Effector memory CD8-positive, alpha-beta T cell (primary cell): ENCODE data around the gene CDC73.
"Not testable (repeated sequence)": the region's sequence is repeated elsewhere in the genome, so short reads cannot be mapped to it uniquely, and the experiment has no call there.

Experiments used
- ATAC-seq: fragments of 150-1000 bp; cut with Tn5 transposase; replicated peaks from 2 replicates; pipeline ENCODE4 v1.10.0; 2021; ENCODE audit warnings: mild to moderate bottlenecking, moderate library complexity
- DNase-seq, 3 experiments: peaks; one replicate each; pipeline ENCODE4 v3.0.0; 2021
- H3K27ac Mint-ChIP-seq, 2 donors: one replicate each; pipeline ENCODE4 v1.8.0; 2022; ENCODE audit warnings: mild to moderate bottlenecking in 2 of 2, mixed read lengths in 2 of 2, moderate library complexity in 2 of 2
- H3K27me3 Mint-ChIP-seq, 2 donors: one replicate each; pipeline ENCODE4 v1.8.0; 2022; ENCODE audit warnings: mixed read lengths in 2 of 2
- H3K36me3 Mint-ChIP-seq: one replicate; pipeline ENCODE4 v1.8.0; 2022; ENCODE audit warnings: mild to moderate bottlenecking, moderate library complexity, mixed read lengths; ENCODE audit not compliant: insufficient read depth
- H3K4me1 Mint-ChIP-seq, 2 donors: one replicate each; pipeline ENCODE4 v1.8.0; 2022; ENCODE audit warnings: low read depth in 2 of 2, mixed read lengths in 2 of 2
- H3K4me3 Mint-ChIP-seq, 2 donors: one replicate each; pipeline ENCODE4 v1.8.0; 2022; ENCODE audit warnings: mild to moderate bottlenecking in 2 of 2, mixed read lengths in 2 of 2, moderate library complexity in 2 of 2
- H3K9me3 Mint-ChIP-seq, 2 donors: one replicate each; pipeline ENCODE4 v1.8.0; 2022; ENCODE audit warnings: mixed read lengths in 2 of 2

Gene CDC73

DNA sequence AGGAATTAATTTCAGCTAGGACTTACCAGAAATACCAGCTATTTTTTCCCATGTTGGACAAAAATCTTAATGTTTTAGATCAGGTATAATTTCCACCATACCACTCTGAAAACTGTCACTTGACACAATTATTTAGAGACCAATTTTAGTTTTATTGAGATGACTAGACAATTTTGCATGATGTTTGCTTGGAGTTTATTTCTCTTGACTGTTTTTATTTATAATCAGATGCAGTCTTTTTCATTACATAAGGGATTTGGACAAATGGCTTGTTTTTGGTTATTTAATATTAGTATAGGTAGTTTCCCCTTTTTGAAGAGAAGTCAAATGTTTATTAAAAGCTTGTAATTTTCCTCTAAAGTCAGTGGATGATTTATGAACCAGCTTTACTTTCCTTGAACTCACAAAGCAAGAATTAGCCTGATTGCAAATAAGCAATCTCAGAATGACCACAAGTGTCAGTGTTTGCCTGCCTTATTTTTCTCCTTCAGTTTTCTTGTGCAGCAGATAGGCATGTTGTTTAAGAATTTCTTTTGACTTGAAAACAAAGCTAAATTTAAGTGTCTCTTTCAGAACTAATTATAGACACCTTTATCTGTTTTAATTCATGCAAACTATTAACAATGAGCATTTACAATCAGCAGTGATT lies 68.4 kb downstream of the CDC73 start:
- H3K4me1 Mint-ChIP-seq = peaks cover 21 to 50% of the 10 kb centered on the region in 2 donors
- no peaks in the 10 kb centered on the region for H3K27me3 Mint-ChIP-seq
- ATAC-seq (no peak), DNase-seq (no peak)
- H3K9me3 Mint-ChIP-seq = no peaks in the 10 kb centered on the region
- H3K36me3 Mint-ChIP-seq = peaks cover 7% of the 10 kb centered on the region
- H3K4me3 Mint-ChIP-seq = peak overlapping the region in 1 of 2 donors; percentile 74
- H3K27ac Mint-ChIP-seq = peak overlapping the region; percentile 11 to 61

DNA sequence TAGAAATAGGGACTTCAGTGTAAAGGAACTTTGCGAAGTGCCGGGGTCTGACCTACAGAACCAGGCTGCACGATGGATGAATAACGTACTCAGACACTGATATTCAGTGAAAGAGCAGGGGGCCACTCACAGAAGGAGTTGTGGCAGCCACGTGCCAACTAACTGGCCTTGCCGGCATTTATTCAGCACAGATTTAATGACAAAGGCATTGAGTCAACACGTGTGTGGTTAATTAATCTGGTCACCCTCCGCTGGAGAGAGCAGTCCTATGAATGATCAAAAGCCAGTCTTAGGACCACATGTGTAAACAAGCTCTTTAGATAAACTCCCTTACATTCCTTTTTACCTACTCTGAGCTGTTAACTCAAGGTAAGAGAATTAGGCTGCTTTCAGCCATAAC lies 70.8 kb downstream of the CDC73 start:
- Mint-ChIP-seq H3K9me3 (no peaks in the 10 kb centered on the region), H3K4me1 (peaks cover 28 to 47% of the 10 kb centered on the region in 2 donors), H3K27ac (no peak overlapping the region), H3K4me3 (no peak overlapping the region), H3K27me3 (no peaks in the 10 kb centered on the region), H3K36me3 (peaks cover 3% of the 10 kb centered on the region)
- DNase-seq (no peak), ATAC-seq (no peak)

DNA sequence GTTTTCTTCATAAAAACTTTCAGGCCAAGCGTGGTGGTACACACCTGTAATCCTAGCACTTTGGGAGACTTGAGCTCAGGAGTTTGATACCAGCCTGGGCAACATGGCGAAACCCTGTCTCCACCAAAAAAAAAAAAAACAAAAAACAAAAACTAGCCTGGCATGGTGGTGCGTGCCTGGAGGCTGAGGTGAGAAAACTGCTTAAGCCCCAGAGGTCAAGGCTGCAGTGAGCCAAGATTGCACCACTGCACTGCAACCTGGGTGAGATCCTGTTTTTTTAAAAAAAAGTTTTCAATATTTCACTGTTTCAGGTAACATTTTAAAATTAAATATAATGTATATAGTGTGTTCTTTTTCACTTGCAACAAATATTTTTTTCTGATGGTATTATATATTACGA lies 78.1 kb downstream of the CDC73 start:
- Mint-ChIP-seq H3K4me3 (no peak overlapping the region), H3K27ac (no peak overlapping the region), H3K36me3 (peaks cover 6% of the 10 kb centered on the region), H3K27me3 (no peaks in the 10 kb centered on the region), H3K9me3 (no peaks in the 10 kb centered on the region), H3K4me1 (peaks cover 24 to 34% of the 10 kb centered on the region in 2 donors)
- DNase-seq (no peak), ATAC-seq (no peak)

DNA sequence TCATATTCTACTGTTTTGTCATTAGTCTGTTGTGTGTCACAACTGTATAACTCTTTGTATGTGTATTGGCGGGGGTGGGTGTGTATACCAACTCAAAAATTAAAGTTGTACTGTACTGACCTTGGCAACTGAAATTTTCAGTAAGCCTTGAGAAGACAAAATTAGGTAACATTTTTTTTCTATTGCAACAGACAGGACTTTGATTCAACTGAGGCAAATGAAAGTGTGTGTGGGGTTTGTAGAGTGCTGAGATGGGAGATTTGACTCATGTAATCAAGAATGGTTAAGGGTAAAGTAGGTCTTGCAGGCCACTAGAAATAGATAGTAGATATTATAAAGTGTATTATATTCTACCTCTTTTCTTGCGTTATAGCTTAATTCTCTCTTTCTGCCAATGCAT lies 79.2 kb downstream of the CDC73 start:
- peaks cover 20 to 29% of the 10 kb centered on the region in 2 donors for H3K4me1 Mint-ChIP-seq
- H3K4me3 Mint-ChIP-seq = no peak overlapping the region
- peaks cover 9% of the 10 kb centered on the region for H3K36me3 Mint-ChIP-seq
- ATAC-seq (no peak), DNase-seq (no peak)
- no peaks in the 10 kb centered on the region for H3K9me3 Mint-ChIP-seq
- no peaks in the 10 kb centered on the region for H3K27me3 Mint-ChIP-seq
- H3K27ac Mint-ChIP-seq = no peak overlapping the region

DNA sequence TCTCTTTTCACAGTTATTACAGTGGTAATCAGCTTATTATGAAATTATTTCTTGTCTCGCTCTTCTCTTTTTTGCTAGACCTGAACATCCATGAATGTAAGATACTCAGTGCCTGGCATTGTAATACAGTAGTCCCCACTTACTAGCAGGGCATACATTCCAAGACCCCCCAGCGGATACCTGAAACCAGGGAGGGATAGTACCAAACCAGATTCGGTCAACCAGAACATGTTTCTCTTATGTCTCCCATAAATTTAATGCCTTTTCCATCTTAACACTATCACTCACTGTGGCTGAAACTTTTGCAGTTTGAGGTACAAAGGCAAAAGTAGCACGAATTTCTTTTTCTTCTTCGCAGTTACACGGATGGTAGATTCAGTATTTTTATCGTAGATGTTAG lies 89.2 kb downstream of the CDC73 start:
- Mint-ChIP-seq H3K4me1 (peaks cover 11 to 25% of the 10 kb centered on the region in 2 donors), H3K9me3 (no peaks in the 10 kb centered on the region), H3K27me3 (no peaks in the 10 kb centered on the region), H3K36me3 (peaks cover 28% of the 10 kb centered on the region), H3K4me3 (no peak overlapping the region), H3K27ac (peak overlapping the region in 1 of 2 donors; percentile 38)
- DNase-seq (no peak), ATAC-seq (no peak)

DNA sequence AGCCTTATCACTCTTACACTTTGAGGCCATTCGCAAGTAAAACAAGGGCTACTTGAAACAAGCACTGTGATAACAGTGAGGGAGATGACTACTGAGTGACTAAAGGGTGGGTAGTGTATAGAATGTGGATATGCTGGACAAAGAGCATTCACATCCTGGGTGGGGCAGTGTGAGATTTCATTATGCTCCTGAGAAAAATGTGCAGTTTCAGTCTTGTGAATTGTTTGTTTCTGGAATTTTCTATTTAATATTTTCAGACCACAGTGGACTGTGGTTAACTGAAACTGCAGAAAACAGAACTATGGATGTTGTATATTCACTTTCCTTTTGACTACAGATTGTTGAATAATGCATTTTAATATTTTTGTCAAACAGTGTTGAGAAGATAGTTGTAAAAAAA lies 89.7 kb downstream of the CDC73 start:
- Mint-ChIP-seq H3K4me3 (no peak overlapping the region), H3K4me1 (peaks cover 13 to 24% of the 10 kb centered on the region in 2 donors), H3K27ac (no peak overlapping the region), H3K36me3 (peaks cover 28% of the 10 kb centered on the region), H3K9me3 (no peaks in the 10 kb centered on the region), H3K27me3 (no peaks in the 10 kb centered on the region)
- ATAC-seq (no peak), DNase-seq (no peak)

DNA sequence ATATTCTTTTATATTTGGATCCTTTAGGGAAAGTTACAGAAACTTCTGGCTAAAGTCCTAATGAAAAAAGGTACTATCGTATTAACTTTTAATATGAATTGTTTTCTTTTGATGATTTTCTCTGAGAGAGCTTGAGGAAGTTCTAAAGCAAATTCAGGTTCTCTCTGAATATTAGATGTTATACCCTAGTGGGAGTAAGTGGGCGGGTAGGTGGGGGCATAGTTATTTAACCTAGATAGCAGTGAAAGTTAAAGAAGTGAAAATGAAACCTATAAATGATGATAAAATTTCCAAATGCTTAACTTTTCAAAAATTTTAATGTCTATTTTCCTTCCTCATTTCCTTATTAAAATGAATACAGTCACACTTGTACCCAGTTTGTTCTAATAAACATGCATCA lies 90.8 kb downstream of the CDC73 start:
- DNase-seq = no peak
- Mint-ChIP-seq H3K27me3 (no peaks in the 10 kb centered on the region), H3K27ac (no peak overlapping the region), H3K36me3 (peaks cover 29% of the 10 kb centered on the region), H3K4me1 (peaks cover 13 to 24% of the 10 kb centered on the region in 2 donors), H3K4me3 (no peak overlapping the region), H3K9me3 (no peaks in the 10 kb centered on the region)
- no peak for ATAC-seq

DNA sequence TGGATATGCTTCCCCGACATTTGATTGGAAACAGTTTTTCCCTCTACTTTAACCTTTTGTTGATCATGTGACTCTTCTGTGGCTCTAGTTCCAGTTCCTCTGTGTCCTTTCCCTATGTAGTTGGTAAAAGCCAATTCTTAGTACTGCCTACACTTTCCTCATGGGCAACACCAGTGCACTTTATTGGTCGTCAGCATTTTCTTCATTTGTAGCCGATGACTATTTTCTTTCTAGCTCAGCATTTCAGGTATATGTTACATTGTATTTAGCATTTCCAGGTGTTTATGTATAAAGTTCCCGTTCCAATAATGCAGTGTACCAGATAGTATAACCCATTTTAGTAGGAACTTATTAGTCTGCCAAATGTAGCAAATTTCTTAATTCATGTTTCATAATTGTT lies 92.2 kb downstream of the CDC73 start:
- no peak for ATAC-seq
- Mint-ChIP-seq H3K27ac (no peak overlapping the region), H3K9me3 (no peaks in the 10 kb centered on the region), H3K4me3 (no peak overlapping the region), H3K4me1 (peaks cover 12 to 20% of the 10 kb centered on the region in 2 donors), H3K27me3 (no peaks in the 10 kb centered on the region), H3K36me3 (peaks cover 25% of the 10 kb centered on the region)
- no peak for DNase-seq

DNA sequence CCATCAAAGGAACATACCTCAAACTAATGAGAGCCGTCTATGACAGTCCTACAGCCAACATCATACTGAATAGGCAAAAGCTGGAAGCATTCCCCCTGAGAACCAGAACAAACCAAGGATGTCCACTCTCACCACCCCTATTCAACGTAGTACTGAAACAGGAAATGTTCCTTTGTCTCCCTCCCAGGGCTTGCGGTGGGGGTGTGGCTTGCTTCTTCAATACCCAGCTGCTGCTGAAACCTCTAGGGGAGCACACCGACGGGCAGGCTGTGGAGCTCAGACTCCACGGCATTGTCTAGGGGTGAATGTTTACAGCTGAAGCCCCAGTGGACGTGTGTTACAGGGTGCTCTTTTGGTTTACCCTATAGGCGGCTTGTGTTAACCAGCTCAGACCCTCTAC lies 95.1 kb downstream of the CDC73 start:
- Mint-ChIP-seq H3K27me3 (no peaks in the 10 kb centered on the region), H3K27ac (peak overlapping the region in 1 of 2 donors; percentile 29), H3K9me3 (no peaks in the 10 kb centered on the region), H3K4me1 (peaks cover 10 to 17% of the 10 kb centered on the region in 2 donors), H3K4me3 (no peak overlapping the region), H3K36me3 (peaks cover 22% of the 10 kb centered on the region)
- DNase-seq = no peak
- no peak for ATAC-seq

DNA sequence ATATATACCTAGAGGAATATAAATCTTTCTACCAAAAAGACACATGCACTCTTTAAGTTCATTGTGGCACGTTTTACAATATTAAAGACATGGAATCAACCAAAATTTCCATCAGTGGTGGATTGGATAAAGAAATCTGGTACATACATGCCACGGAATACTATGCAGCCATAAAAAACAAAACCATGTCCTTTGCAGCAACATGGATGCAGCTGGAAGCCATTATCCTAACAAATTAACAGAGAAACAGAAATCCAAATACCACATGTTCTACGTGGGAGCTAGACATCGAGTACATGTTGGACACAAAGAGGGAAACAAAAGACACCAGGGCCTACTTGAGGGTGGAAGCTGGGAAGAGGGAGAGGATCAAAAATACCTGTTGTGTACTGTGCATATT lies 97.6 kb downstream of the CDC73 start:
- Mint-ChIP-seq H3K36me3 (peaks cover 7% of the 10 kb centered on the region), H3K27me3 (no peaks in the 10 kb centered on the region), H3K9me3 (no peaks in the 10 kb centered on the region), H3K4me3 (no peak overlapping the region), H3K27ac (no peak overlapping the region), H3K4me1 (peaks cover 14 to 27% of the 10 kb centered on the region in 2 donors)
- DNase-seq (no peak), ATAC-seq (no peak)

DNA sequence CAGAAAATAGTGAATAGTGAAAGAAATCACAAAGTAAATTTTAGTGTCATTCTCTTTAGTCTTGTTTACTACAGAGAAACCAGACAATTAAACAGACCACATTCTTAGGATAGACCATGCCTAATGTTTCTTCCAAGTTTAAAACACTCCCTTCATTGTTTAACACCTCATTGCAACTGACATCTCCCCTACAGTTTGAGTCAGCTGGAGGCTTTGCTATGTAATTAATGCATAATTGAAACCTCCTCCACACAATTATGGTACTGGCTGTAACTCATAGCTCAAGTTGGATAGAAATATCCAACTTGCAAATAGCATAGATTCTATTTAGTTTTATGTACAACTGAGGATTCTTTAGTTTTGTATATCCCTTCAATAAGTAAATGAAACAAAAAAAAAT lies 99.8 kb downstream of the CDC73 start:
- ATAC-seq (no peak), DNase-seq (no peak)
- Mint-ChIP-seq H3K9me3 (no peaks in the 10 kb centered on the region), H3K4me3 (no peak overlapping the region), H3K4me1 (peaks cover 16 to 41% of the 10 kb centered on the region in 2 donors), H3K36me3 (peaks cover 7% of the 10 kb centered on the region), H3K27me3 (no peaks in the 10 kb centered on the region), H3K27ac (peak overlapping the region in 1 of 2 donors; percentile 68)

DNA sequence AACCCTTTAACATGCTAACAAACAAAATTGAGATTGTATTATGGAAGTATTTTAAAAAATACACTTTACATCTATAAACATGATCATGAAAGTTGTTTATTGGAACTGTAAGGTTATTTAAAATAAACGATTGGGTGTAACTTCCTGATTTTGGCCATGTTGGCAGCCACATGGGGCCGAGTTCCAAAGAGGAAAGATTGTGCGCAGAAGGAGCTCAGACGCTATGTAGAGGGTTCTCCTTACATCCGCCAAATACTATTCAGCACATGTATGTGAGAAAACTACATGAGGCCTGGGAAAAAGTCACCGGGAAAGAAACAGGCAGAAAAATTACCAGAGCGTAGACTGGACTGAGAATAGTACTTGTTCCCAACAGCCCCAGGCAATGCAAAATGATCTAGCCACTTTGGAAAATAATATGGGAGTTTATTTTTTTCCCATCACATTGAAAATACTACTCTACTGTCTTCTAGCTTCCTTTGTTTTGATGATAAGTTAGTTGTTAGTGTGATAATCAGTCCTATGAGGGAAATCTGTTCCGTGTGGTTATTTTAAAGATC lies 100.3 kb downstream of the CDC73 start:
- Mint-ChIP-seq H3K36me3 (peaks cover 7% of the 10 kb centered on the region), H3K9me3 (no peaks in the 10 kb centered on the region), H3K27ac (peak overlapping the region; percentile 2 to 68), H3K27me3 (no peaks in the 10 kb centered on the region), H3K4me1 (peaks cover 16 to 46% of the 10 kb centered on the region in 2 donors), H3K4me3 (no peak overlapping the region)
- DNase-seq = no peak
- ATAC-seq = no peak

DNA sequence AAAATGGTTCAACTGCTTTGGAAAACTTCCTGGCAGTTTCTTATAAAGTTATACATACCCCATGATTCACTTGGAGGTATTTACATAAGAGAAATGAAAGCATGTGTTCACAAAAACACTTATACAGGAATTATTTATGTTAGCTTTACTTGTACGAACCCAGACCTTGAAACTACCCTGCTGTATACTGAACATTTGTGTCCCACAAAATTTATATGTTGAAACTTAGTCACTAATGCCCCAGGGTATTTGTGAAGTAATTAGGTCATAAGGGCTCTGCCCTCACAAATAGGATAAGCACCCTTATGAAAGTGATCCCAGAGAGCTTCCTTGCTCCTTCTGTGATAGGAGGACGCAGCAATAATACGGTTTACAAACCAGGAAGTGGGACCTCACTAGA lies 107.3 kb downstream of the CDC73 start:
- H3K27me3 Mint-ChIP-seq = no peaks in the 10 kb centered on the region
- H3K4me1 Mint-ChIP-seq = peaks cover 7 to 34% of the 10 kb centered on the region in 2 donors
- no peaks in the 10 kb centered on the region for H3K9me3 Mint-ChIP-seq
- DNase-seq (no peak), ATAC-seq (no peak)
- H3K4me3 Mint-ChIP-seq = no peak overlapping the region
- no peak overlapping the region for H3K27ac Mint-ChIP-seq
- peaks cover 21% of the 10 kb centered on the region for H3K36me3 Mint-ChIP-seq

DNA sequence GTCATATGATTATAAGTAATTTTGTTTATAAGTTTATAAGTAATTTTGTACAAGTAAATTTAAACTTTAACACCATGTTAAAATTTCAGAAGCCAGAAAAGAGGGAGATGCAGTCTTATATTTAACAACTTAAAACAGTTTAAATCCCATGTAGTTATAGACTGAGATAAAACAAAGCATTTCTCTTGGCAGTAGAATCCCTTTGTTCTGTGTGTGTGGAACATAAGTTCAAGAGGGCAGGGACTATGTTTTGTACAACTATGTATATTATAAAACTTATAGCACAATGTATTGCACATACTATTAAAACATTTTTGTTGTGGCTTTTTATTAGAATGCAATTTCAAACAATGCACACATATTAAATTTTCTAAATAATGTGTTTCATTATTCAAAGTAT lies 109.3 kb downstream of the CDC73 start:
- H3K9me3 Mint-ChIP-seq, ATAC-seq, H3K27me3 Mint-ChIP-seq, H3K27ac Mint-ChIP-seq, DNase-seq, H3K4me3 Mint-ChIP-seq: not testable (repeated sequence)
- Mint-ChIP-seq H3K4me1 (peaks cover 2 to 25% of the 10 kb centered on the region in 2 donors), H3K36me3 (peaks cover 21% of the 10 kb centered on the region)
